CD4-positive, alpha-beta memory T cell (primary cell): ENCODE data around the gene MARF1. TPM values are rescaled to one million over a fixed set of nuclear protein-coding genes. Genes with fewer than 3 reads are reported as not detected.

Experiments
- CTCF ChIA-PET: fragments of 350-600 bp; sonication (Branson Sonifier 250); formaldehyde crosslinking; loops from one replicate; lab custom pipeline; 2021; ENCODE audit warnings: inconsistent platforms; ENCODE audit not compliant: partially characterized antibody; lab: Charles Lee
- POLR2A ChIA-PET: fragments of 350-600 bp; sonication (Branson Sonifier 250); formaldehyde crosslinking; loops from one replicate; lab custom pipeline; 2021; ENCODE audit not compliant: partially characterized antibody; lab: Charles Lee
- DNase-seq, 5 donors: peaks; one replicate each; pipeline versions ENCODE4 v3.0.0 to v3.0.0-alpha.2; 2020 to 2022; ENCODE audit warnings: mixed read lengths in 1 of 5
- H3K27ac ChIP-seq: one replicate; pipeline ENCODE4 v1.7.0; 2013; ENCODE audit warnings: low read depth, low read length
- H3K27me3 ChIP-seq: 2 replicates; pipeline ENCODE4 v1.7.0; 2013; ENCODE audit warnings: mild to moderate bottlenecking, low read length, moderate library complexity; ENCODE audit not compliant: insufficient read depth
- H3K36me3 ChIP-seq: 2 replicates; pipeline ENCODE4 v1.7.0; 2013; ENCODE audit warnings: mild to moderate bottlenecking, low read length, moderate library complexity; ENCODE audit not compliant: insufficient read depth
- H3K4me1 ChIP-seq: 2 replicates; pipeline ENCODE4 v1.7.0; 2013; ENCODE audit warnings: mild to moderate bottlenecking, low read length, moderate library complexity; ENCODE audit not compliant: insufficient read depth
- H3K4me3 ChIP-seq, 2 donors: one replicate each; pipeline ENCODE4 v1.7.0; 2013; ENCODE audit warnings: low read length in 2 of 2, mild to moderate bottlenecking in 1 of 2
- H3K9me3 ChIP-seq, 2 donors: one replicate each; pipeline ENCODE4 v1.7.0; 2013; ENCODE audit warnings: low read length in 2 of 2, control low read depth in 1 of 2; ENCODE audit not compliant: control insufficient read depth in 1 of 2
- H3K27ac Mint-ChIP-seq, 7 donors: one replicate each; pipeline ENCODE4 v1.8.0; 2020 to 2021; ENCODE audit warnings: mixed read lengths in 7 of 7, mild to moderate bottlenecking in 6 of 7, inconsistent platforms in 3 of 7, moderate library complexity in 3 of 7
- H3K27me3 Mint-ChIP-seq, 2 donors: one replicate each; pipeline ENCODE4 v1.8.0; 2020 to 2021; ENCODE audit warnings: mixed read lengths in 2 of 2
- H3K36me3 Mint-ChIP-seq, 2 donors: one replicate each; pipeline ENCODE4 v1.8.0; 2020 to 2021; ENCODE audit warnings: mixed read lengths in 2 of 2, inconsistent platforms in 1 of 2, mild to moderate bottlenecking in 1 of 2
- H3K4me1 Mint-ChIP-seq, 4 donors: one replicate each; pipeline ENCODE4 v1.8.0; 2020 to 2021; ENCODE audit warnings: mixed read lengths in 4 of 4, mild to moderate bottlenecking in 1 of 4
- H3K4me3 Mint-ChIP-seq, 8 donors: one replicate each; pipeline ENCODE4 v1.8.0; 2020 to 2021; ENCODE audit warnings: mixed read lengths in 8 of 8, mild to moderate bottlenecking in 7 of 8, moderate library complexity in 6 of 8, inconsistent platforms in 3 of 8
- H3K9me3 Mint-ChIP-seq, 8 donors: one replicate each; pipeline ENCODE4 v1.8.0; 2020 to 2021; ENCODE audit warnings: mixed read lengths in 8 of 8, mild to moderate bottlenecking in 5 of 8, inconsistent platforms in 3 of 8, moderate library complexity in 1 of 8
- intact Hi-C: fragments of 100-400 bp; cut with micrococcal nuclease; formaldehyde crosslinking; loops from one replicate; pipeline ENCODE4 v1.15.1; 2023
- polyA plus RNA-seq, 2 donors: library from polyadenylated mRNA; unstranded; fragments of 300-500 nt; fragmentation: Illumina TruSeq; gene quantifications; one replicate each; pipeline ENCODE4 v1.2.3, GENCODE V29; 2021
- total RNA-seq, 2 experiments: library from RNA; stranded (reverse); gene quantifications; one replicate each; pipeline ENCODE4 v1.2.3, GENCODE V29; 2021

MARF1 gene
- total and polyA plus RNA-seq, 4 experiments from 2014 or later: 6.8 to 235 (median 121) TPM

- H3K4me3 Mint-ChIP-seq: peak overlapping the region; percentile 42 to 84 (median 76)
- CTCF ChIA-PET: interaction anchor here (0.8 to 3.5 kb wide), 4 partner anchors 7 to 69 kb away, joined by 3 to 29 read pairs (median 6); partner anchors contain the start of gene MARF1
- Histone ChIP-seq H3K27me3 (no peaks in the 10 kb centered on the region), H3K27ac (peak overlapping the region; percentile 39), H3K9me3 (no peaks in the 10 kb centered on the region), H3K36me3 (peaks cover 46% of the 10 kb centered on the region), H3K4me1 (peaks cover 66% of the 10 kb centered on the region), H3K4me3 (no peak overlapping the region)
- peaks cover 0 to 2% (median 0%) of the 10 kb centered on the region in 8 donors for H3K9me3 Mint-ChIP-seq
- peaks cover 72 to 78% of the 10 kb centered on the region in 2 donors for H3K36me3 Mint-ChIP-seq
- peak in 4 of 5 donors; percentile 29 to 45 (median 31) for DNase-seq
- no peaks in the 10 kb centered on the region for H3K27me3 Mint-ChIP-seq
- POLR2A ChIA-PET: interaction anchor here (1.0 to 2.2 kb wide), 7 partner anchors 12 to 45 kb away, joined by 3 to 11 read pairs (median 4); no protein-coding TSS in a partner anchor
- H3K27ac Mint-ChIP-seq: peak overlapping the region; percentile 88 to 98 (median 93)
- intact Hi-C loops: loop anchor here (2.0 kb wide), 1 partner anchor 44 kb away; no protein-coding TSS in a partner anchor
- peaks cover 39 to 84% (median 61%) of the 10 kb centered on the region in 4 donors for H3K4me1 Mint-ChIP-seq
Measured at GRCh38 chr16:15636392-15636873, 6.5 kb downstream of the MARF1 start.

- Mint-ChIP-seq H3K27ac (peak overlapping the region; percentile 88 to 98 (median 93)), H3K9me3 (peaks cover 0 to 2% (median 0%) of the 10 kb centered on the region in 8 donors), H3K36me3 (peaks cover 76 to 81% of the 10 kb centered on the region in 2 donors), H3K4me3 (peak overlapping the region in 7 of 8 donors; percentile 35 to 84 (median 74)), H3K27me3 (no peaks in the 10 kb centered on the region), H3K4me1 (peaks cover 35 to 79% (median 56%) of the 10 kb centered on the region in 4 donors)
- H3K27ac ChIP-seq: peak overlapping the region; percentile 39
- ChIA-PET POLR2A (interaction anchor here (0.9 to 2.2 kb wide), 8 partner anchors 11 to 45 kb away, joined by 3 to 11 read pairs (median 4); no protein-coding TSS in a partner anchor), CTCF (interaction anchor here (0.8 to 3.5 kb wide), 4 partner anchors 8 to 70 kb away, joined by 3 to 29 read pairs (median 6); partner anchors contain the start of gene MARF1)
- H3K4me1 ChIP-seq: peaks cover 61% of the 10 kb centered on the region
- peaks cover 49% of the 10 kb centered on the region for H3K36me3 ChIP-seq
- DNase-seq: no peak
- intact Hi-C loops: loop anchor here (2.0 kb wide), 1 partner anchor 43 kb away; no protein-coding TSS in a partner anchor
- H3K4me3 ChIP-seq: no peak overlapping the region
- H3K27me3 ChIP-seq: no peaks in the 10 kb centered on the region
- no peaks in the 10 kb centered on the region for H3K9me3 ChIP-seq
Measured at GRCh38 chr16:15635926-15636325, 7.0 kb downstream of the MARF1 start.

GRCh38 chr16:15631730-15632409 lies 11.1 kb downstream of the MARF1 start:
- Mint-ChIP-seq H3K4me1 (peaks cover 20 to 60% (median 38%) of the 10 kb centered on the region in 4 donors), H3K4me3 (no peak overlapping the region), H3K9me3 (peaks cover 0 to 2% (median 0%) of the 10 kb centered on the region in 8 donors), H3K27ac (peak overlapping the region in 3 of 7 donors; percentile 13 to 77 (median 75)), H3K36me3 (peaks cover 69 to 73% of the 10 kb centered on the region in 2 donors), H3K27me3 (no peaks in the 10 kb centered on the region)
- no peak overlapping the region for H3K27ac ChIP-seq
- CTCF ChIA-PET: interaction anchor here (1.6 kb wide), 1 partner anchor 11 kb away, joined by 7 read pairs; the partner anchor contains the start of gene MARF1
- H3K4me3 ChIP-seq: no peak overlapping the region
- H3K36me3 ChIP-seq: peaks cover 64% of the 10 kb centered on the region
- H3K4me1 ChIP-seq: peaks cover 25% of the 10 kb centered on the region
- H3K9me3 ChIP-seq: no peaks in the 10 kb centered on the region
- H3K27me3 ChIP-seq: no peaks in the 10 kb centered on the region
- POLR2A ChIA-PET: interaction anchor here (2.1 kb wide), 1 partner anchor 11 kb away, joined by 8 read pairs; the partner anchor contains the start of gene MARF1
- no peak for DNase-seq
- intact Hi-C loops: no loop called here

GRCh38 chr16:15621889-15622288 lies 21.1 kb downstream of the MARF1 start:
- ChIA-PET POLR2A (interaction anchor here (1.0 kb wide), 1 partner anchor 18 kb away, joined by 3 read pairs; no protein-coding TSS in a partner anchor), CTCF (interaction anchor here (0.8 to 1.1 kb wide), 3 partner anchors 20 to 193 kb away, joined by 3 read pairs; no protein-coding TSS in a partner anchor)
- Mint-ChIP-seq H3K4me3 (no peak overlapping the region), H3K36me3 (peaks cover 60 to 85% of the 10 kb centered on the region in 2 donors), H3K27me3 (no peaks in the 10 kb centered on the region), H3K27ac (peak overlapping the region in 2 of 7 donors; percentile 23 to 43), H3K9me3 (no peaks in the 10 kb centered on the region), H3K4me1 (peaks cover 0 to 4% (median under 1%) of the 10 kb centered on the region in 4 donors)
- DNase-seq: no peak
- intact Hi-C loops: no loop called here
- Histone ChIP-seq H3K36me3 (peaks cover 76% of the 10 kb centered on the region), H3K27ac (no peak overlapping the region), H3K9me3 (no peaks in the 10 kb centered on the region), H3K4me1 (no peaks in the 10 kb centered on the region), H3K27me3 (no peaks in the 10 kb centered on the region), H3K4me3 (no peak overlapping the region)

GRCh38 chr16:15621456-15621855 lies 21.5 kb downstream of the MARF1 start:
- no peaks in the 10 kb centered on the region for H3K9me3 ChIP-seq
- peaks cover 81% of the 10 kb centered on the region for H3K36me3 ChIP-seq
- H3K27ac ChIP-seq: no peak overlapping the region
- peaks cover 64 to 90% of the 10 kb centered on the region in 2 donors for H3K36me3 Mint-ChIP-seq
- DNase-seq: no peak
- no peaks in the 10 kb centered on the region for H3K9me3 Mint-ChIP-seq
- intact Hi-C loops: no loop called here
- POLR2A ChIA-PET: no interaction called here
- no peaks in the 10 kb centered on the region for H3K27me3 ChIP-seq
- no peaks in the 10 kb centered on the region for H3K4me1 ChIP-seq
- peaks cover 0 to 4% (median under 1%) of the 10 kb centered on the region in 4 donors for H3K4me1 Mint-ChIP-seq
- no peak overlapping the region for H3K4me3 Mint-ChIP-seq
- H3K27me3 Mint-ChIP-seq: no peaks in the 10 kb centered on the region
- no peak overlapping the region for H3K4me3 ChIP-seq
- H3K27ac Mint-ChIP-seq: no peak overlapping the region
- CTCF ChIA-PET: interaction anchor here (0.6 to 1.1 kb wide), 4 partner anchors 21 to 507 kb away, joined by 3 read pairs; no protein-coding TSS in a partner anchor

- no peak for DNase-seq
- H3K4me3 Mint-ChIP-seq: no peak overlapping the region
- peaks cover 0 to 3% (median under 1%) of the 10 kb centered on the region in 4 donors for H3K4me1 Mint-ChIP-seq
- H3K27ac Mint-ChIP-seq: peak overlapping the region in 2 of 7 donors; percentile 37 to 59
- Histone ChIP-seq H3K27me3 (no peaks in the 10 kb centered on the region), H3K4me3 (no peak overlapping the region), H3K36me3 (peaks cover 86% of the 10 kb centered on the region), H3K9me3 (no peaks in the 10 kb centered on the region), H3K27ac (no peak overlapping the region), H3K4me1 (no peaks in the 10 kb centered on the region)
- H3K9me3 Mint-ChIP-seq: no peaks in the 10 kb centered on the region
- POLR2A ChIA-PET: interaction anchor here (1.2 kb wide), 1 partner anchor 10 kb away, joined by 4 read pairs; no protein-coding TSS in a partner anchor
- CTCF ChIA-PET: interaction anchor here (1.0 kb wide), 1 partner anchor 15 kb away, joined by 3 read pairs; no protein-coding TSS in a partner anchor
- intact Hi-C loops: no loop called here
- peaks cover 68 to 90% of the 10 kb centered on the region in 2 donors for H3K36me3 Mint-ChIP-seq
- no peaks in the 10 kb centered on the region for H3K27me3 Mint-ChIP-seq
Measured at GRCh38 chr16:15620611-15621195, 22.3 kb downstream of the MARF1 start.
